Measurements from ENCODE around the gene NEMP2. TPM values are rescaled to one million over a fixed set of nuclear protein-coding genes. Genes with fewer than 3 reads are reported as not detected.

NEMP2 gene
- total and polyA plus RNA-seq, 2 of the 8 experiments (the other 6 are each of a cell fraction or from before 2014, with no cell fraction given), result 3.1 to 5.3 TPM

- no peak overlapping the region for H3K4ac ChIP-seq (replicated peaks; ENCODE audit: insufficient read length, low read depth, low read length)
- H2BK20ac ChIP-seq (ENCODE audit: low read length), result no peak overlapping the region
- DNase-seq (ENCODE audit: low read depth in 1 of 2, low spot score in 2 of 2), result no peak
- H3K23me2 ChIP-seq (ENCODE audit: low read depth, low read length), result no peaks in the 10 kb centered on the region
- no peak overlapping the region for H3K4me2 ChIP-seq (ENCODE audit: insufficient read depth in 1 of 2, low read depth in 2 of 2, low read length in 2 of 2)
- H2BK12ac ChIP-seq (ENCODE audit: low read depth, low read length), result no peak overlapping the region
- no peak overlapping the region for H2AK5ac ChIP-seq (ENCODE audit: low read depth, low read length)
- H3K14ac ChIP-seq (ENCODE audit: insufficient read length), result no peak overlapping the region
- no peak overlapping the region for H4K5ac ChIP-seq (ENCODE audit: insufficient read length, low read depth, low read length)
- H3K27ac ChIP-seq (ENCODE audit: low read depth, low read length), result no peak overlapping the region
- no peak overlapping the region for H2AFZ ChIP-seq (ENCODE audit: low read length)
- ChIA-PET POLR2A (ENCODE audit: partially characterized antibody) (no interaction called here), CTCF (ENCODE audit: partially characterized antibody) (interaction anchor here (1.4 kb wide), 1 partner anchor 8 kb away, joined by 4 read pairs; no protein-coding TSS in a partner anchor)
- WGBS, 2 experiments (ENCODE audit: extremely low coverage in 1 of 2, insufficient coverage in 1 of 2, insufficient read length in 1 of 2, insufficient replicate concordance in 2 of 2, low coverage in 1 of 2, low lambda C conversion rate in 2 of 2, missing lambda C conversion rate in 1 of 2), result 86% methylated on average over 8 of the region's 8 CpGs; no CpG with 5 or more reads in 1 of the 2 experiments
- no peaks in the 10 kb centered on the region for H3K79me2 ChIP-seq (ENCODE audit: control insufficient read depth in 1 of 2, insufficient read depth in 2 of 2, low read length in 2 of 2)
- H2BK120ac ChIP-seq (replicated peaks; ENCODE audit: low read depth, low read length), result no peak overlapping the region
- H3K56ac ChIP-seq (replicated peaks; ENCODE audit: insufficient read length, low read depth, low read length), result no peak overlapping the region
- no peak for FAIRE-seq
- no peaks in the 10 kb centered on the region for H3K9me3 ChIP-seq (ENCODE audit: insufficient read depth in 2 of 2, low read depth in 1 of 2, low read length in 1 of 2)
- no peaks in the 10 kb centered on the region for H3K36me3 ChIP-seq (ENCODE audit: control insufficient read depth in 2 of 4, insufficient read depth in 4 of 4, low read length in 3 of 4)
- no peaks in the 10 kb centered on the region for H4K20me1 ChIP-seq (replicated peaks in 1 of 2; ENCODE audit: control insufficient read depth in 1 of 2, insufficient read depth in 2 of 2, low read length in 2 of 2)
- H3K9ac ChIP-seq (replicated peaks in 1 of 4; ENCODE audit: extremely low read depth in 1 of 4, low read depth in 3 of 4, low read length in 3 of 4), result no peak overlapping the region
- no peak overlapping the region for H3K4me3 ChIP-seq (ENCODE audit: extremely low read depth in 1 of 4, insufficient read depth in 2 of 4, low read depth in 3 of 4, low read length in 4 of 4)
- no peaks in the 10 kb centered on the region for H3K79me1 ChIP-seq (ENCODE audit: low read depth, low read length)
- H2BK5ac ChIP-seq (ENCODE audit: low read depth, low read length), result no peak overlapping the region
- no peaks in the 10 kb centered on the region for H3K4me1 ChIP-seq (replicated peaks in 1 of 4; ENCODE audit: control insufficient read depth in 3 of 4, insufficient read depth in 4 of 4, low read length in 3 of 4)
- no peaks in the 10 kb centered on the region for H3K27me3 ChIP-seq (replicated peaks in 1 of 4; ENCODE audit: control insufficient read depth in 3 of 4, extremely low read depth in 1 of 4, insufficient read depth in 3 of 4, low read length in 3 of 4)
- no peak overlapping the region for H4K8ac ChIP-seq (ENCODE audit: extremely low read depth, insufficient read depth, low read length)
- no peak overlapping the region for H2BK15ac ChIP-seq (ENCODE audit: low read length)
- H3K18ac ChIP-seq (ENCODE audit: extremely low read depth, low read length), result no peak overlapping the region
- H3K23ac ChIP-seq (ENCODE audit: insufficient read length), result no peak overlapping the region
- no peak overlapping the region for H4K91ac ChIP-seq (replicated peaks; ENCODE audit: insufficient read length, low read length)
- TF ChIP-seq TCF12 (IDR thresholded peaks at IDR 0.05; ENCODE audit: low read depth, low read length), result no peak
- no peak for TF ChIP-seq NRF1 (IDR thresholded peaks at IDR 0.05; ENCODE audit: low read depth, low read length)
- no peak for TF ChIP-seq RXRA (IDR thresholded peaks at IDR 0.05; ENCODE audit: insufficient read depth, low read depth, low read length)
- no peak for TF ChIP-seq JUND (IDR thresholded peaks at IDR 0.05; ENCODE audit: low read length)
Measured at GRCh38 chr2:190458352-190459107, 76.0 kb downstream of the NEMP2 start.

Measured in H1 (cell line).